Nephron progenitor cell (in vitro differentiated cells): ENCODE results near the gene SLC20A1.
"Not testable (repeated sequence)": the region's sequence is repeated elsewhere in the genome, so short reads cannot be mapped to it uniquely, and the experiment has no call there.

Source experiments
- DNase-seq: peaks from one replicate; pipeline ENCODE4 v3.0.0; 2021
- H3K27ac Mint-ChIP-seq: 2 replicates; pipeline ENCODE4 v1.8.0; 2021; ENCODE audit warnings: mild to moderate bottlenecking, moderate library complexity, mixed read lengths
- H3K27me3 Mint-ChIP-seq: 2 replicates; pipeline ENCODE4 v1.8.0; 2021; ENCODE audit warnings: mild to moderate bottlenecking, low read depth, mixed read lengths; ENCODE audit not compliant: poor library complexity
- H3K36me3 Mint-ChIP-seq: 2 replicates; pipeline ENCODE4 v1.8.0; 2021; ENCODE audit warnings: low read depth, mixed read lengths
- H3K4me1 Mint-ChIP-seq: 2 replicates; pipeline ENCODE4 v1.8.0; 2021; ENCODE audit warnings: mixed read lengths
- H3K4me3 Mint-ChIP-seq: 2 replicates; pipeline ENCODE4 v1.8.0; 2021; ENCODE audit warnings: mild to moderate bottlenecking, moderate library complexity, mixed read lengths
- H3K9me3 Mint-ChIP-seq: 2 replicates; pipeline ENCODE4 v1.8.0; 2021; ENCODE audit warnings: mild to moderate bottlenecking, moderate library complexity, mixed read lengths
- CTCF ChIP-seq: fragments of 200-600 bp; sonication (generic); IDR thresholded peaks from 2 replicates; pipeline ENCODE4 v1.5.0; 2021; ENCODE audit warnings: antibody characterized with exemption

Gene SLC20A1

GRCh38 chr2:112614201-112614840, 31.4 kb upstream of the SLC20A1 start:
- H3K4me1 Mint-ChIP-seq, result peaks cover 24% of the 10 kb centered on the region
- H3K27ac Mint-ChIP-seq, result peak overlapping the region; percentile 92

GRCh38 chr2:112615051-112615450, 30.7 kb upstream of the SLC20A1 start:
- TF ChIP-seq CTCF, result no peak
- Mint-ChIP-seq H3K4me3 (no peak overlapping the region), H3K4me1 (peaks cover 24% of the 10 kb centered on the region), H3K36me3 (peaks cover 7% of the 10 kb centered on the region), H3K9me3 (peaks cover 20% of the 10 kb centered on the region), H3K27me3 (peaks cover 28% of the 10 kb centered on the region), H3K27ac (peak overlapping the region; percentile 49)
- no peak for DNase-seq

More at GRCh38 chr2:112614201-112614840, 31.4 kb upstream of the SLC20A1 start:
- H3K4me3 Mint-ChIP-seq, result peak overlapping the region; percentile 40
- peak; percentile 55 for DNase-seq
- peaks cover 31% of the 10 kb centered on the region for H3K27me3 Mint-ChIP-seq
- TF ChIP-seq CTCF, result no peak
- H3K9me3 Mint-ChIP-seq, result peaks cover 27% of the 10 kb centered on the region
- peaks cover 7% of the 10 kb centered on the region for H3K36me3 Mint-ChIP-seq

- H3K4me3 Mint-ChIP-seq, H3K27ac Mint-ChIP-seq, H3K36me3 Mint-ChIP-seq, DNase-seq: not testable (repeated sequence)
- Mint-ChIP-seq H3K27me3 (peaks cover 26% of the 10 kb centered on the region), H3K9me3 (peaks cover 13% of the 10 kb centered on the region), H3K4me1 (peaks cover 24% of the 10 kb centered on the region)
Observed at GRCh38 chr2:112615798-112616197, 29.9 kb upstream of the SLC20A1 start.

GRCh38 chr2:112618383-112618782, 27.4 kb upstream of the SLC20A1 start:
- H3K27me3 Mint-ChIP-seq, result peaks cover 34% of the 10 kb centered on the region
- H3K9me3 Mint-ChIP-seq, result peaks cover 4% of the 10 kb centered on the region
- TF ChIP-seq CTCF, result no peak
- H3K4me1 Mint-ChIP-seq, result peaks cover 20% of the 10 kb centered on the region
- H3K27ac Mint-ChIP-seq, result no peak overlapping the region
- peaks cover 4% of the 10 kb centered on the region for H3K36me3 Mint-ChIP-seq
- no peak for DNase-seq
- no peak overlapping the region for H3K4me3 Mint-ChIP-seq

- no peak overlapping the region for H3K4me3 Mint-ChIP-seq
- no peak for DNase-seq
Observed at GRCh38 chr2:112621790-112622527, 23.8 kb upstream of the SLC20A1 start.

GRCh38 chr2:112622528-112622849, 23.2 kb upstream of the SLC20A1 start:
- no peak for DNase-seq
- Mint-ChIP-seq H3K4me1 (peaks cover 7% of the 10 kb centered on the region), H3K27ac (no peak overlapping the region), H3K9me3 (no peaks in the 10 kb centered on the region), H3K4me3 (no peak overlapping the region), H3K27me3 (peaks cover 26% of the 10 kb centered on the region), H3K36me3 (no peaks in the 10 kb centered on the region)
- TF ChIP-seq CTCF, result no peak

More at GRCh38 chr2:112621790-112622527, 23.8 kb upstream of the SLC20A1 start:
- no peaks in the 10 kb centered on the region for H3K36me3 Mint-ChIP-seq
- H3K4me1 Mint-ChIP-seq, result peaks cover 2% of the 10 kb centered on the region
- TF ChIP-seq CTCF, result no peak
- no peaks in the 10 kb centered on the region for H3K9me3 Mint-ChIP-seq
- H3K27ac Mint-ChIP-seq, result no peak overlapping the region
- peaks cover 26% of the 10 kb centered on the region for H3K27me3 Mint-ChIP-seq
